Measurements from ENCODE around the gene RBP3.

- no peak for TF ChIP-seq CTCF (IDR thresholded peaks at IDR 0.05; ENCODE audit: low read length)
- TF ChIP-seq EZH2phosphoT487 (IDR thresholded peaks at IDR 0.05; ENCODE audit: low read length), result no peak
Measured at GRCh38 chr10:47334466-47335295, 13.5 kb upstream of the RBP3 start.
